HL-60 (cell line): ENCODE results near the gene KRTAP5-2.
"Not testable (repeated sequence)": the region's sequence is repeated elsewhere in the genome, so short reads cannot be mapped to it uniquely, and the experiment has no call there.

Experiments used
- DNase-seq, 2 experiments: peaks; one replicate each; pipeline ENCODE4 v3.0.0-alpha.2; 2010 to 2020; ENCODE audit warnings: low read depth in 1 of 2, low spot score in 1 of 2
- H3K27ac ChIP-seq: fragments of 250-450 bp; sonication (Bioruptor Pico); replicated peaks from 2 replicates; pipeline ENCODE4 v1.5.1; 2020; ENCODE audit warnings: mild to moderate bottlenecking, moderate library complexity
- H3K27me3 ChIP-seq: fragments of 250-450 bp; sonication (Bioruptor Pico); 2 replicates; pipeline ENCODE4 v1.5.1; 2021; ENCODE audit warnings: mild to moderate bottlenecking, moderate library complexity; ENCODE audit not compliant: insufficient read depth, poor library complexity, severe bottlenecking
- H3K4me3 ChIP-seq: replicated peaks from 2 replicates; pipeline ENCODE4 v1.5.1; 2011; ENCODE audit warnings: mild to moderate bottlenecking, control low read depth, low read length; ENCODE audit not compliant: insufficient read depth
- CTCF ChIP-seq: IDR thresholded peaks from one replicate; pipeline ENCODE4 v1.5.1; 2011; ENCODE audit warnings: low read length, control low read depth, inconsistent platforms; ENCODE audit not compliant: insufficient read depth
- GABPA ChIP-seq: IDR thresholded peaks from 2 replicates; pipeline ENCODE4 v1.6.1; 2012; ENCODE audit warnings: low read depth
- POLR2AphosphoS5 ChIP-seq: IDR thresholded peaks from 2 replicates; pipeline ENCODE4 v1.6.1; 2012; ENCODE audit warnings: low read depth
- SPI1 ChIP-seq: IDR thresholded peaks from 2 replicates; pipeline ENCODE4 v1.6.1; 2012; ENCODE audit warnings: low read depth, mild to moderate bottlenecking, borderline replicate concordance
- TF ChIP-seq, protein P1 (sequence below): IDR thresholded peaks from 2 replicates; pipeline ENCODE4 v1.6.1; 2012; ENCODE audit warnings: low read depth; ENCODE audit not compliant: insufficient replicate concordance

KRTAP5-2 gene

DNA sequence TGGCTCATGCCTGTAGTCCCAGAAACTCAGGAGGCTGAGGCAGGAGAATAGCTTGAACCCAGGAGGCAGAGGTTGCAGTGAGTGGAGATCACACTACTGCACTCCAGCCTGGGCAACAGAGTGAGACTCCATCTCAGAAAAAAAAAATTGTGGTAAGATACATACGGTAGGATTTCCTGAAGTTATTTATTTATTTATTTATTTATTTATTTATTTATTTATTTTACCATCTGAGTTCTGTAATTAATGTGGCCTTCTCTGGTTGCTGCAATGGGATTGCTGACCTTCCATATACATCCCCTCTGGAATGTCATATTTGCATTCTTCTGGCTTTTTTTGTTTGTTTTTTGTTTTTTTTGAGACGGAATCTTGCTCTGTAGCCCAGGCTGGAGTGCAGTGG lies 15.2 kb downstream of the KRTAP5-2 start:
- not testable (repeated sequence) for DNase-seq, H3K4me3 ChIP-seq, H3K27me3 ChIP-seq, H3K27ac ChIP-seq

- DNase-seq, result no peak
- no peak overlapping the region for H3K27ac ChIP-seq
- H3K4me3 ChIP-seq, result no peak overlapping the region
- no peaks in the 10 kb centered on the region for H3K27me3 ChIP-seq
- TF ChIP-seq CTCF (no peak), SPI1 (no peak), GABPA (no peak), POLR2AphosphoS5 (no peak)
- TF ChIP-seq, protein P1, sequence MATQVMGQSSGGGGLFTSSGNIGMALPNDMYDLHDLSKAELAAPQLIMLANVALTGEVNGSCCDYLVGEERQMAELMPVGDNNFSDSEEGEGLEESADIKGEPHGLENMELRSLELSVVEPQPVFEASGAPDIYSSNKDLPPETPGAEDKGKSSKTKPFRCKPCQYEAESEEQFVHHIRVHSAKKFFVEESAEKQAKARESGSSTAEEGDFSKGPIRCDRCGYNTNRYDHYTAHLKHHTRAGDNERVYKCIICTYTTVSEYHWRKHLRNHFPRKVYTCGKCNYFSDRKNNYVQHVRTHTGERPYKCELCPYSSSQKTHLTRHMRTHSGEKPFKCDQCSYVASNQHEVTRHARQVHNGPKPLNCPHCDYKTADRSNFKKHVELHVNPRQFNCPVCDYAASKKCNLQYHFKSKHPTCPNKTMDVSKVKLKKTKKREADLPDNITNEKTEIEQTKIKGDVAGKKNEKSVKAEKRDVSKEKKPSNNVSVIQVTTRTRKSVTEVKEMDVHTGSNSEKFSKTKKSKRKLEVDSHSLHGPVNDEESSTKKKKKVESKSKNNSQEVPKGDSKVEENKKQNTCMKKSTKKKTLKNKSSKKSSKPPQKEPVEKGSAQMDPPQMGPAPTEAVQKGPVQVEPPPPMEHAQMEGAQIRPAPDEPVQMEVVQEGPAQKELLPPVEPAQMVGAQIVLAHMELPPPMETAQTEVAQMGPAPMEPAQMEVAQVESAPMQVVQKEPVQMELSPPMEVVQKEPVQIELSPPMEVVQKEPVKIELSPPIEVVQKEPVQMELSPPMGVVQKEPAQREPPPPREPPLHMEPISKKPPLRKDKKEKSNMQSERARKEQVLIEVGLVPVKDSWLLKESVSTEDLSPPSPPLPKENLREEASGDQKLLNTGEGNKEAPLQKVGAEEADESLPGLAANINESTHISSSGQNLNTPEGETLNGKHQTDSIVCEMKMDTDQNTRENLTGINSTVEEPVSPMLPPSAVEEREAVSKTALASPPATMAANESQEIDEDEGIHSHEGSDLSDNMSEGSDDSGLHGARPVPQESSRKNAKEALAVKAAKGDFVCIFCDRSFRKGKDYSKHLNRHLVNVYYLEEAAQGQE, result no peak
These were observed 16.1 kb downstream of the KRTAP5-2 start for GRCh38 chr11:1581976-1582375.

GRCh38 chr11:1576825-1577224 lies 21.3 kb downstream of the KRTAP5-2 start:
- Histone ChIP-seq H3K4me3 (no peak overlapping the region), H3K27me3 (peaks cover 19% of the 10 kb centered on the region), H3K27ac (no peak overlapping the region)
- TF ChIP-seq SPI1 (no peak), CTCF (no peak), GABPA (no peak), POLR2AphosphoS5 (no peak)
- TF ChIP-seq, protein P1, result no peak
- no peak for DNase-seq

DNA sequence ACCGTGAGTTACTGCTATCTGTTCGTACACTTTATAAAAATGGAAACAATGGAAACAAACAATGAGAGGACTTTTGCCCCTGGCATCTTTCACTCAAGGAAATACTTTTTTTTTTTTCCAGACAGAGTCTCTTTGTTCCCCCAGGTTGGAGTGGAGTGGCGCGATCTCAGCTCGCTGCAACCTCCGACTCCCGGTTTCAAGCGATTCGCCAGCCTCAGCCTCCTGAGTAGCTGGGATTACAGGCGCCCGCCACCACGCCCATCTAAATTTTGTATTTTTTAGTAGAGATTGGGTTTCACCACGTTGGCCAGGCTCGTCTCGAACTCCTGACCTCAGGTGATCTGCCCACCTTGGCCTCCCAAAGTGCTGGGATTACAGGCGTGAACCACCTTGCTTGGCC lies 22.3 kb downstream of the KRTAP5-2 start:
- not testable (repeated sequence) for DNase-seq, H3K4me3 ChIP-seq, H3K27ac ChIP-seq
- peaks cover 27% of the 10 kb centered on the region for H3K27me3 ChIP-seq

- no peak for DNase-seq
- Histone ChIP-seq H3K27ac (no peak overlapping the region), H3K27me3 (peaks cover 35% of the 10 kb centered on the region), H3K4me3 (no peak overlapping the region)
- no peak for TF ChIP-seq SPI1
- no peak for TF ChIP-seq POLR2AphosphoS5
- TF ChIP-seq, protein P1, result no peak
- no peak for TF ChIP-seq CTCF
- TF ChIP-seq GABPA, result no peak
These were observed 23.2 kb downstream of the KRTAP5-2 start for GRCh38 chr11:1574933-1575242.
